Pancreas (tissue), 10 donors: ENCODE results near the gene ABL1. TPM values are rescaled to one million over a fixed set of nuclear protein-coding genes. Genes with fewer than 3 reads are reported as not detected.

Experiments used
- ATAC-seq, 4 donors: fragments of 200-7000 bp; cut with Tn5 transposase; one replicate each; pipeline versions ENCODE4 v1.8.0 to v1.9.1; 2020; ENCODE audit warnings: mild to moderate bottlenecking in 4 of 4, moderate library complexity in 4 of 4
- DNase-seq, 6 donors: peaks; one replicate each; pipeline ENCODE4 v3.0.0-alpha.2; 2020
- FAIRE-seq: peaks from 2 replicates; lab custom pipeline; 2012; peaks lifted over from hg19 to GRCh38; lab: Jason Lieb, UNC
- H3K27ac ChIP-seq, 4 donors: fragments of 200-600 bp; sonication (generic); 1 replicate in 3 of 4; 2 replicates in 1 of 4; pipeline versions ENCODE4 v1.5.0 to v1.8.0; 2020
- H3K27me3 ChIP-seq, 4 donors: fragments of 200-600 bp; one replicate each; pipeline ENCODE4 v1.8.0; 2021
- H3K36me3 ChIP-seq, 3 donors: fragments of 200-600 bp; sonication (generic) in 1 of 3; one replicate each; pipeline versions ENCODE4 v1.5.0 to v1.8.0; 2020 to 2021
- H3K4me1 ChIP-seq, 3 donors: fragments of 200-600 bp; one replicate each; pipeline ENCODE4 v1.8.0; 2021
- H3K4me3 ChIP-seq, 4 donors: fragments of 200-600 bp; sonication (generic) in 2 of 4; one replicate each; pipeline versions ENCODE4 v1.5.0 to v1.8.0; 2020 to 2021
- H3K9me3 ChIP-seq, 4 donors: fragments of 200-600 bp; one replicate each; pipeline ENCODE4 v1.8.0; 2021
- CTCF ChIP-seq, 4 donors: fragments of 200-600 bp; sonication (generic) in 3 of 4; IDR thresholded peaks; one replicate each; pipeline versions ENCODE4 v1.5.0 to v1.8.0; 2021; ENCODE audit warnings: antibody characterized with exemption in 4 of 4
- WGBS, 2 donors: extraction: QIAGEN DNeasy Blood & Tissue Kit; methylation state at CpG; one replicate each; pipeline ENCODE4 v1.1.7; 2013; 5-methylcytosine and 5-hydroxymethylcytosine counted together
- intact Hi-C, 3 donors: fragments of 100-400 bp; cut with DNase I; formaldehyde crosslinking; loops; one replicate each; pipeline versions ENCODE4 v1.11.1 to v1.14.2; 2022
- polyA plus RNA-seq, 2 donors: library from polyadenylated mRNA; stranded (reverse); fragments of 200-250 nt; gene quantifications; one replicate each; pipeline ENCODE4 v1.2.3, GENCODE V29; 2013
- total RNA-seq, 6 donors: library from RNA; stranded (reverse); fragmentation: NEBNext Ultra II Directional in 4 of 6; extraction: Animal tissue kit (Norgen Biotek cat#: 25700) in 4 of 6; gene quantifications; one replicate each; pipeline versions ENCODE4 v1.2.1 to v1.2.4, GENCODE V29; 2021 to 2023
- donor health status: healthy with polysubstance abuse.
- donor health status: DM: no; HTN: no; CAD: no; lungs with moderate emphysema.
- donor health status: DM: no; HTN: no; CAD: no.
- donor health status: control.
- donor health status: control.
- donor health status: Bipolar disorder and iron deficiency.
- donor health status: DM: yes; HTN: yes; CAD: no.
- donor health status: DM: no; HTN: no; CAD: no.
- donor health status: DM: no; HTN: no; CAD: no.
- donor health status: DM: yes; HTN: yes; CAD: no.

ABL1 gene
- total and polyA plus RNA-seq, 8 donors, result 15.3 to 31.9 (median 19.4) TPM

GRCh38 chr9:130923611-130924447 is 88.8 kb downstream of the ABL1 start:
- no peaks in the 10 kb centered on the region for H3K9me3 ChIP-seq
- ATAC-seq (no peak), FAIRE-seq (no peak), DNase-seq (no peak)
- no peaks in the 10 kb centered on the region for H3K27me3 ChIP-seq
- H3K4me1 ChIP-seq, result peaks cover 0 to 7% (median 0%) of the 10 kb centered on the region in 3 donors
- TF ChIP-seq CTCF (IDR thresholded peaks at IDR 0.05), result no peak
- 56 to 64% methylated on average over 42 of the region's 42 CpGs for WGBS, 2 donors
- H3K4me3 ChIP-seq, result no peak overlapping the region
- no peak overlapping the region for H3K27ac ChIP-seq
- H3K36me3 ChIP-seq, result no peaks in the 10 kb centered on the region
- intact Hi-C loops, result no loop called here

- H3K27ac ChIP-seq, result no peak overlapping the region
- no peak for TF ChIP-seq CTCF (IDR thresholded peaks at IDR 0.05)
- H3K9me3 ChIP-seq, result no peaks in the 10 kb centered on the region
- H3K27me3 ChIP-seq, result no peaks in the 10 kb centered on the region
- 60 to 64% methylated on average over 8 to 10 of the region's 10 CpGs for WGBS, 2 donors
- no peak overlapping the region for H3K4me3 ChIP-seq
- intact Hi-C loops, result no loop called here
- DNase-seq (no peak), FAIRE-seq (no peak), ATAC-seq (no peak)
- H3K4me1 ChIP-seq, result peaks cover 0 to 9% (median 0%) of the 10 kb centered on the region in 3 donors
- no peaks in the 10 kb centered on the region for H3K36me3 ChIP-seq
Observed at GRCh38 chr9:130924448-130924788, 89.4 kb downstream of the ABL1 start.

GRCh38 chr9:130925050-130925678 is 90.1 kb downstream of the ABL1 start:
- DNase-seq, result no peak

GRCh38 chr9:130927338-130927737 is 92.3 kb downstream of the ABL1 start:
- DNase-seq (no peak), FAIRE-seq (no peak), ATAC-seq (no peak)
- Histone ChIP-seq H3K27ac (no peak overlapping the region), H3K4me1 (peaks cover 0 to 9% (median 0%) of the 10 kb centered on the region in 3 donors), H3K36me3 (no peaks in the 10 kb centered on the region), H3K4me3 (no peak overlapping the region), H3K27me3 (no peaks in the 10 kb centered on the region), H3K9me3 (no peaks in the 10 kb centered on the region)
- intact Hi-C loops, result no loop called here
- WGBS, 2 donors, result 87 to 97% methylated on average over 10 of the region's 10 CpGs
- TF ChIP-seq CTCF (IDR thresholded peaks at IDR 0.05), result no peak

More at GRCh38 chr9:130925050-130925678, 90.1 kb downstream of the ABL1 start:
- 64 to 70% methylated on average over 19 of the region's 19 CpGs for WGBS, 2 donors
- FAIRE-seq (no peak), ATAC-seq (no peak)
- intact Hi-C loops, result no loop called here
- Histone ChIP-seq H3K4me1 (peaks cover 0 to 9% (median 0%) of the 10 kb centered on the region in 3 donors), H3K4me3 (no peak overlapping the region), H3K9me3 (no peaks in the 10 kb centered on the region), H3K27ac (no peak overlapping the region), H3K36me3 (no peaks in the 10 kb centered on the region), H3K27me3 (no peaks in the 10 kb centered on the region)
- TF ChIP-seq CTCF (IDR thresholded peaks at IDR 0.05), result no peak
